HCT116 (cell line): ENCODE results near the gene FAP. TPM values are rescaled to one million over a fixed set of nuclear protein-coding genes. Genes with fewer than 3 reads are reported as not detected.

Experiments
- ATAC-seq: fragments of 200-7000 bp; cut with Tn5 transposase; 2 replicates; pipeline ENCODE4 v1.9.1; 2020; ENCODE audit warnings: mild to moderate bottlenecking, moderate library complexity
- BruUV-seq: library from RNA; stranded (reverse); fragments of 400-500 nt; replicated peaks from 2 replicates; lab custom pipeline; 2021; lab: Mats Ljungman, UMichigan
- CTCF ChIA-PET: fragments of 300-600 bp; sonication (Branson Sonifier 250); formaldehyde crosslinking; loops from one replicate; lab custom pipeline; 2021; ENCODE audit warnings: antibody characterized with exemption; lab: Charles Lee
- POLR2A ChIA-PET: fragments of 300-600, 350-600 bp; sonication (Branson Sonifier 250); formaldehyde crosslinking; loops from one replicate; lab custom pipeline; 2021; ENCODE audit warnings: antibody characterized with exemption; lab: Charles Lee
- RAD21 ChIA-PET, 2 experiments: fragments of 300-600 bp; sonication (Branson Sonifier 250); formaldehyde crosslinking; loops; one replicate each; lab custom pipeline; 2023; ENCODE audit warnings: low total read pairs in 2 of 2; ENCODE audit not compliant: uncharacterized antibody in 2 of 2, unreplicated experiment in 2 of 2, low non-redundant PET in 1 of 2; lab: Charles Lee
- DNase-seq: peaks from one replicate; pipeline ENCODE4 v3.0.0-alpha.2; 2010; ENCODE audit warnings: low read depth, low spot score
- H2AFZ ChIP-seq: fragments of 200-600 bp; shearing (Covaris generic), sonication (generic); 2 replicates; pipeline ENCODE4 v1.6.1; 2017; ENCODE audit warnings: low read depth, mixed run types, mixed read lengths, antibody characterized with exemption, low read length; ENCODE audit not compliant: poor library complexity, severe bottlenecking
- H3K27ac ChIP-seq: 2 replicates; pipeline ENCODE4 v1.5.1; 2012; ENCODE audit warnings: low read depth, low read length
- H3K27me3 ChIP-seq: fragments of 200-600 bp; sonication (generic); 2 replicates; pipeline ENCODE4 v1.6.1; 2016; ENCODE audit warnings: mixed run types, low read length, mixed read lengths; ENCODE audit not compliant: insufficient read depth
- H3K36me3 ChIP-seq, 2 experiments: fragments of 200-500 bp in 1 of 2; fragments of 200-600 bp in 1 of 2; sonication (Bioruptor generic) in 1 of 2; sonication (generic) in 1 of 2; 2 replicates each; pipeline versions ENCODE4 v1.5.1 to v1.6.1; 2014 to 2016; ENCODE audit warnings: low read length in 2 of 2, inconsistent platforms in 1 of 2, mixed read lengths in 1 of 2, mixed run types in 1 of 2; ENCODE audit not compliant: insufficient read depth in 2 of 2, control insufficient read depth in 1 of 2
- H3K4me1 ChIP-seq, 2 experiments: fragments of 200-600 bp in 1 of 2; sonication (generic) in 1 of 2; 2 replicates each; pipeline versions ENCODE4 v1.5.1 to v1.6.1; 2012 to 2017; ENCODE audit warnings: low read length in 2 of 2, inconsistent platforms in 1 of 2, mild to moderate bottlenecking in 1 of 2, mixed read lengths in 1 of 2, mixed run types in 1 of 2, moderate library complexity in 1 of 2; ENCODE audit not compliant: insufficient read depth in 2 of 2, control insufficient read depth in 1 of 2
- H3K4me2 ChIP-seq: fragments of 200-600 bp; sonication (generic); 2 replicates; pipeline ENCODE4 v1.6.1; 2017; ENCODE audit warnings: mixed run types, low read length, mixed read lengths
- H3K4me3 ChIP-seq, 2 experiments: fragments of 200-600 bp in 1 of 2; sonication (generic) in 1 of 2; replicated peaks in 1 of 2; 2 replicates each; pipeline ENCODE4 v1.5.1; 2011 to 2016; ENCODE audit warnings: low read length in 2 of 2, control low read depth in 1 of 2, low read depth in 1 of 2, mild to moderate bottlenecking in 1 of 2, mixed read lengths in 1 of 2, mixed run types in 1 of 2
- H3K79me2 ChIP-seq: fragments of 200-600 bp; sonication (generic); 2 replicates; pipeline ENCODE4 v1.6.1; 2017; ENCODE audit warnings: mild to moderate bottlenecking, mixed run types, low read length, moderate library complexity, mixed read lengths; ENCODE audit not compliant: insufficient read depth
- H3K9ac ChIP-seq: fragments of 200-600 bp; sonication (generic); 2 replicates; pipeline ENCODE4 v1.6.1; 2016; ENCODE audit warnings: low read length, mixed read lengths
- H3K9me2 ChIP-seq: fragments of 200-600 bp; sonication (generic), shearing (Covaris generic); 2 replicates; pipeline ENCODE4 v1.6.1; 2017; ENCODE audit warnings: mixed run types, mild to moderate bottlenecking, moderate library complexity; ENCODE audit not compliant: insufficient read depth
- H3K9me3 ChIP-seq, 2 experiments: fragments of 200-500 bp in 1 of 2; fragments of 200-600 bp in 1 of 2; sonication (Bioruptor generic) in 1 of 2; sonication (generic) in 1 of 2; 2 replicates each; pipeline ENCODE4 v1.6.1; 2014 to 2017; ENCODE audit warnings: low read length in 2 of 2, mixed read lengths in 2 of 2, inconsistent platforms in 1 of 2, low read depth in 1 of 2, mild to moderate bottlenecking in 1 of 2, mixed run types in 1 of 2, moderate library complexity in 1 of 2; ENCODE audit not compliant: control insufficient read depth in 1 of 2, insufficient read depth in 1 of 2
- H4K20me1 ChIP-seq: fragments of 200-600 bp; sonication (generic), shearing (Covaris generic); 2 replicates; pipeline ENCODE4 v1.6.1; 2017; ENCODE audit warnings: mixed run types, mild to moderate bottlenecking, moderate library complexity; ENCODE audit not compliant: insufficient read depth
- ATF3 ChIP-seq: IDR thresholded peaks from 2 replicates; pipeline ENCODE4 v1.6.1; 2012
- CBX3 ChIP-seq: IDR thresholded peaks from 2 replicates; pipeline ENCODE4 v1.6.1; 2012; ENCODE audit warnings: low read depth
- CEBPB ChIP-seq: IDR thresholded peaks from 2 replicates; pipeline ENCODE4 v1.6.1; 2012; ENCODE audit warnings: low read depth
- CTCF ChIP-seq, 3 experiments: fragments of 200-600 bp in 1 of 3; sonication (generic) in 1 of 3; IDR thresholded peaks in 2 of 3; conservative IDR thresholded peaks in 1 of 3; 2 replicates each; pipeline ENCODE4 v1.5.1; 2012 to 2017; ENCODE audit warnings: low read depth in 2 of 3, low read length in 2 of 3, antibody characterized with exemption in 1 of 3, borderline replicate concordance in 1 of 3, control low read depth in 1 of 3, mild to moderate bottlenecking in 1 of 3, mixed read lengths in 1 of 3, mixed run types in 1 of 3, moderate library complexity in 1 of 3; ENCODE audit not compliant: insufficient read depth in 1 of 3
- EGR1 ChIP-seq: IDR thresholded peaks from 2 replicates; pipeline ENCODE4 v1.6.1; 2012; ENCODE audit warnings: low read depth
- ELF1 ChIP-seq: IDR thresholded peaks from 2 replicates; pipeline ENCODE4 v1.6.1; 2012; ENCODE audit warnings: low read depth, borderline replicate concordance
- EZH2 ChIP-seq: fragments of 200-600 bp; sonication (generic); IDR thresholded peaks from 2 replicates; pipeline ENCODE4 v1.6.1; 2017; ENCODE audit warnings: antibody characterized with exemption, mixed run types
- EZH2phosphoT487 ChIP-seq: fragments of 200-600 bp; IDR thresholded peaks from 2 replicates; pipeline ENCODE4 v1.6.1; 2018; ENCODE audit warnings: antibody characterized with exemption, borderline replicate concordance
- FOSL1 ChIP-seq: IDR thresholded peaks from 2 replicates; pipeline ENCODE4 v1.6.1; 2012; ENCODE audit warnings: low read depth
- JUND ChIP-seq: IDR thresholded peaks from 2 replicates; pipeline ENCODE4 v1.6.1; 2012
- MAX ChIP-seq: IDR thresholded peaks from 2 replicates; pipeline ENCODE4 v1.6.1; 2012
- POLR2A ChIP-seq: IDR thresholded peaks from 2 replicates; pipeline ENCODE4 v1.7.0; 2011; ENCODE audit warnings: borderline replicate concordance; ENCODE audit not compliant: insufficient read depth, insufficient read length; ENCODE audit errors: extremely low read depth
- RAD21 ChIP-seq: IDR thresholded peaks from 2 replicates; pipeline ENCODE4 v1.6.1; 2012; ENCODE audit warnings: low read depth, mild to moderate bottlenecking
- SRF ChIP-seq: IDR thresholded peaks from 2 replicates; pipeline ENCODE4 v1.6.1; 2012; ENCODE audit warnings: low read depth
- TCF7L2 ChIP-seq: IDR thresholded peaks from 2 replicates; pipeline ENCODE4 v1.7.0; 2011; ENCODE audit warnings: borderline replicate concordance, inconsistent platforms; ENCODE audit not compliant: insufficient read depth, insufficient read length; ENCODE audit errors: extremely low read depth
- ZBTB33 ChIP-seq: IDR thresholded peaks from 2 replicates; pipeline ENCODE4 v1.6.1; 2011; ENCODE audit warnings: mild to moderate bottlenecking, low read length, moderate library complexity; ENCODE audit not compliant: insufficient replicate concordance; ENCODE audit errors: extremely low read depth
- ZFX ChIP-seq: fragments of 450-650 bp; IDR thresholded peaks from 2 replicates; pipeline ENCODE4 v1.6.1; 2017
- ZNF274 ChIP-seq: fragments of 200-500 bp; sonication (Bioruptor generic); IDR thresholded peaks from 2 replicates; pipeline ENCODE4 v1.6.1; 2014; ENCODE audit warnings: mild to moderate bottlenecking, low read depth, low read length, inconsistent platforms
- intact Hi-C: fragments of 100-400 bp; cut with micrococcal nuclease; formaldehyde crosslinking; loops from 2 replicates; pipeline ENCODE4 v1.10.0; 2022
- total RNA-seq: library from RNA; stranded (reverse); gene quantifications from one replicate; pipeline ENCODE4 v1.2.1, GENCODE V29; 2021; ENCODE audit not compliant: unreplicated experiment

Gene FAP
- total RNA-seq, 1 experiment from 2014 or later: not detected

GRCh38 chr2:162164802-162165201, 78.4 kb downstream of the FAP start:
- intact Hi-C loops: no loop called here
- Histone ChIP-seq H3K9me3 (no peaks in the 10 kb centered on the region), H2AFZ (no peak overlapping the region), H3K4me3 (no peak overlapping the region), H3K4me1 (no peaks in the 10 kb centered on the region), H3K36me3 (no peaks in the 10 kb centered on the region), H3K79me2 (no peaks in the 10 kb centered on the region), H3K27me3 (no peaks in the 10 kb centered on the region), H3K9me2 (no peaks in the 10 kb centered on the region), H3K9ac (no peak overlapping the region), H3K4me2 (no peak overlapping the region), H4K20me1 (no peaks in the 10 kb centered on the region), H3K27ac (no peak overlapping the region)
- ChIA-PET POLR2A (no interaction called here), CTCF (no interaction called here), RAD21 (no interaction called here)
- DNase-seq (no peak), ATAC-seq (no peak)
- no peak for TF ChIP-seq ATF3
- no peak for TF ChIP-seq CTCF (IDR thresholded peaks at IDR 0.05 in 2 of 3, conservative IDR thresholded peaks at IDR 0.05 in 1 of 3; ENCODE audit: borderline replicate concordance in 1 of 3, insufficient read depth in 1 of 3, low read depth in 2 of 3, low read length in 2 of 3)
- no peak for TF ChIP-seq EGR1
- TF ChIP-seq JUND: no peak
- TF ChIP-seq POLR2A: no peak
- BruUV-seq: no TSS peak

GRCh38 chr2:162159446-162159845, 83.8 kb downstream of the FAP start:
- Histone ChIP-seq H4K20me1 (no peaks in the 10 kb centered on the region), H3K4me1 (no peaks in the 10 kb centered on the region), H3K9me2 (no peaks in the 10 kb centered on the region), H2AFZ (no peak overlapping the region), H3K36me3 (no peaks in the 10 kb centered on the region), H3K9ac (no peak overlapping the region), H3K4me2 (no peak overlapping the region), H3K4me3 (no peak overlapping the region)
- ChIA-PET POLR2A (no interaction called here), CTCF (interaction anchor here (1.0 to 1.1 kb wide), 2 partner anchors 10 to 139 kb away, joined by 3 read pairs; no protein-coding TSS in a partner anchor)
- intact Hi-C loops: no loop called here
- ATAC-seq (no peak), DNase-seq (no peak)
- TF ChIP-seq ELF1: no peak
- TF ChIP-seq RAD21: no peak
- TF ChIP-seq ZFX: no peak
- TF ChIP-seq EZH2phosphoT487: no peak
- TF ChIP-seq ATF3: no peak
- no peak for TF ChIP-seq EZH2
- TF ChIP-seq FOSL1: no peak
- TF ChIP-seq ZNF274: no peak
- no peak for TF ChIP-seq TCF7L2
- TF ChIP-seq SRF: no peak
- no peak for TF ChIP-seq ZBTB33
- no peak for TF ChIP-seq CEBPB
- no peak for TF ChIP-seq MAX
- TF ChIP-seq EGR1: no peak
- TF ChIP-seq POLR2A: no peak
- no peak for TF ChIP-seq CBX3
- TF ChIP-seq, all 23 proteins: peak for 0
- RAD21 ChIA-PET: no interaction called here
- Histone ChIP-seq H3K9me3 (no peaks in the 10 kb centered on the region), H3K27ac (no peak overlapping the region), H3K79me2 (no peaks in the 10 kb centered on the region), H3K27me3 (no peaks in the 10 kb centered on the region)
- no TSS peak for BruUV-seq
